HG03045 (cell line): Measurements from ENCODE around the gene CBFA2T3.

Experiments
- ATAC-seq: cut with Tn5 transposase; IDR thresholded peaks from one replicate; pipeline ENCODE4 v1.9.1; 2021; ENCODE audit warnings: mild to moderate bottlenecking, moderate library complexity; ENCODE audit not compliant: unreplicated experiment

CBFA2T3 gene

DNA sequence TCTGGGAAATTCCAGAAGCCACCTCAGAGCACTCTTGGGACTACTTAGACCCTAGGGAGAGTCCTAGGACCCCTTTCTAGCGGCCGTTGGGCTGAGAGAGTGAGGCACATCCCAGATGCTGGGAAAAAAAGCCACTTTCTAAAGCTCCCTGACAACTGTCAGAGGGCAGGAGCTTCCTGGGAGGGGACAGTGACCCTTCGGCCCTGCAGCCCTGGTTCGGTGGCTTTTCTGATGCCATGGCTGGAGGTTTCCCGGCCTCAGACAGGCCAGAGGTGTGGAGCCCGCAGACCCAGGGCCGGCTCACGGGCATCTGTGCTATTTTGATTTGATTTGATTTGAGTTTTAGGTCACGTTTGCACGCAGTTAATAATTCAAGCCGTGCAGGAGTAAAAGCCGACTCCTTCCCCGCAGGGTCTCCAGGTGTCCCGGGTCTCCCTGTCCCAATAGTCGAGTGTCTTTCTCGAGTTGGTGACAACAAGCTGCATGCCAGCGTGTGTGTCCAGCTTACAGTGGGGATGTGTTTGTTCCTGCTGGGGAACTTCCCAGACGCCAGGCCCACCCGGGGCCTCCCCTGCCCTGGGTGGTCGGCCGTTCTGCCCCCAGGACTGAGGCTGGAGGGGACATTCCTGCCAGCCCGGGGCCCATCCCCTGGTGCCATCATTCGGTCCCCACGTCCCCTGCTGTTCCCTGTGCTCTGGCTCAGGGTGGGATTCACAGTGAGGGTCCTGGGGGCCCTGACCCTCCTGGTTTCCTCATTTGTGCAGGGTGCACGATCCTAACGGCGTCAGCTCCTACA lies 1.0 kb upstream of the CBFA2T3 start:
- ATAC-seq = no peak

DNA sequence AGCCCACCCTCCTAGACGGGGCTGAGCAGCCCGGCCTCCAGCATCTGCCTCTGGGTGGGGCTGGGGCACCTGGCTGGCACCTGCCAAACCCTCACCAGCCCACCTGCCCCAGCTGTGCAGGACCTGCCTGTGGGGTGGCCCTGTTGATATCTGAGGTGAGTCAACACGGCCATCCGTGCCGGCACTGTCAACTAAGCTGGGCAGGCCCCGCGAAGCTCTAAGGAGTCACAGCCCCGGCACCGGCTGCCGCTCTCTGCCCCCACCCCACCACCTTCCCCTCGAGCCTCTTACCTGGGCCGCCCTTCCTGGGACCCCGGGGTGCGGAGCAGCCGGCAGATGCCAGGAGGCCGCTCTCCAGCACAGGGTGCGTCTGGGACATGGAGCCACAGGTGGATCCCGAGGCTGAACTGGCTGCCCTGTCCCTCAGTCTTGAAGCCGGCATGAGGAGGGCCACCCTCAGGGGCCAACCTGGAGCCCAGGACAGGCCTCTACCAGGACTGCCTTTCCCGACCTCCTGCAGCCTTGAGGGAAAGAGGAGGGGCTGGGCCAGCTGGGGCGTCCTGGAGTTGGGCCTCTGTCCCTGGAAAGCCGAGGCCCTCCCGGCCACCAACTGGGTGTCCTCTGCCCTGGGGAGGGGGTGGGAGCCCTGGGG lies 515 bp downstream of the CBFA2T3 start:
- no peak for ATAC-seq

DNA sequence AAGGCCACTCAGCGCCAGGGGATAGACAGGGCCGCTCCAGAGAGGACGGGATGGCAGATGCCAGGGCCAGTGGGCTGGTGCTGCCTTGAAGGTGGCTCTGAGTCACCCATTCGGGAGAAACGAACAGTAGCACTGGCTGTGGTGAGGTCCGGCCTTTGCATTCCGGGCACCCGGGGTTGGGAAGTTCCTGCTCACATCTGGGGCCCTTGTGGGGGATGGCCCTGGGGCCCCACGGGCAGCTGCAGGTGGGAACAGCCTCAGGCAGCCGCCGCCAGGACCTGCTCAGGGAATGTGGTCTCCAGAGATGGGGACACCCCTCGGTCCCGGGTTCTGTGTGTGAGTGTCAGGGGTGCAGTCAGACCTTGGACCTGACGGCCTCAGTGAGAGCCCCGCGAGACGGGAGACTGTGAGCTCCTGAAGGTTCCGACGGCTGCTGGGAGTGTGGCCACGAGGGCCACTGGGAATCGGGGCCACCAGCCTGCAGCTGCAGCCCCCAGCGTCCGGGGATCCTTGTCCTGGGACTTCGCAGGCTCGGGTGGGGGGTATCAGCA lies 1.4 kb downstream of the CBFA2T3 start:
- ATAC-seq = no peak

DNA sequence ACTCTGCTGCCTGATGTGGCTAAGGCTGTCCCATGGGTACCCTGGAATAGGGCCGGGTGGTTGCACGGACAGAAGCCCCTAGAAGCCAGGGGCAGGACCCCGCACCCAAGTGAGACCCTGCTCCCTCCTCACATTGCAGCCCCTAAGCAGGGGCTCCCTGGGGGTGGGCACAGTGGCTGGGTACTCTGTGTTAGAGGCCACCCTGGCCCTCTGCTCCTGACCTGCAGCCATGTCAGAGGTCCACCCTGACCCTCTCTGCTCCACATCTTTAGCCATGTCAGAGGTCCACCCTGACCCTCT lies 2.1 kb downstream of the CBFA2T3 start:
- ATAC-seq = no peak

DNA sequence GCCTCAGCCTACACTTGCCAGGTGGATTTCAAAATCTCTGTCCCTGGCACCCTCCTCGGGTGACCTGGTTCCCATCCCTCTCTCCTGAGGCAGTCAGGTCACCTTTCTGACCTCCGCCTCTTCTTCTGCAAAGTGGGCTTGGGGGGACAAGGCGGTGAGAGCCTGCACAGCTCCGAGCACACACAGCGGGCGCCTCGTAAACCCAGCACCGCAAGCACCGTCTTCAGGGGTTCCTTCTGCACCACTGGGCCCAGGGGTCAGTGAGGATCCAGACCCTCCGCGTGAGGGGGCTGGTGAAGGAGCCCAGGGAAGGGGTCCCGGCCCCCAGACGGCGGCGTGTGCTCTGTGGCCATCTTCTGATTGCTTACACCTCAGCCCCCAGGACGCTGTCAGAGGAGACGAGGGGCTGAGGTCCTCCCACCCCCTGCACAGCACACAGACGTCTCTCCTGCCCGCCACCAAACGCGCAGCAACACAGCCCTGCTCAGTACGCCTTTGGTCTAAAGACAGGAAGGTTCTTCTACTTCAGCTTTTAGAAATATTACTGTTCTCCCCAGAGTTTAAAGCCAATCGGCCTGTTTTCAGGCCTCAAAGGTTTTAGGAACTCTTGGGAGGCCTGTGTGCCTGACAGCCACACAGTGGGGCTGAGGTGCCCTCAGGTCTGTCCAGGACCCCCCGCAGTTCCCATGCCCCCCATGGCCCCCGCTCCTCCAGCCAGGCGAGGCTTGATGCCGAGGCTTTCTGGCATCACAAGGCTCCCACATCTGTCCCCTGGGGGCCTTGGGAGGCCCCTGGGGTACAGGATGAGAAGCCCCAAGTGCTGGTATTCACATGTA lies 2.7 kb downstream of the CBFA2T3 start:
- no peak for ATAC-seq

DNA sequence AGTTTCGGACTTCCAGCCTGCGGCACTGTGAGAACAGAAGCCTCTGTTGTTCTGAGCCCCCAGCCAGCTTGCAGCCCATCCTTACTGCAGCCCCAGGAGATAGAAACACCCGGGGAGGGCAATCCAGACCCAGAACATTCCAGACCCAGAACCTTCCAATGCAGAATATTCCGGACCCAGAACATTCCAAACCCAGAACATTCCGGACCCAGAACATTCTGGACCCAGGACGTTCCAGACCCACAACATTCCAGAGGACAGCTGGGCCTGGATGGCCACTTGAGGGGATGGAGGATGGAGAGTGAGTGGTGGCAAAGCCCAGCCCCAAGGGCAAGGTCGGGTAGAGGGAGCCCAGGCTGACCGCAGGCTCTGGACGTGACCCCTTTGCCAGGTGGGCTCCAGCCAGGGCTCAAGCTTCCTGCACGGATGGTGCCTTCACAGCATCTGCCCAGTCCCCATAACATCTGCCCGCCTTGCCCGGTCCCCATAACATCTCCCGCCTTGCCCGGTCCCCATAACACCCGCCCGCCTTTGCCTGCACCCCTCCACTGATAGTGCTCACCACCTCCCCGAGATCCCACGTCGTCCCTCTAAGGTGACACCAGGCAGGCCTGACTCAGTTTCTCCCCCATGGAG lies 3.5 kb downstream of the CBFA2T3 start:
- ATAC-seq = no peak

DNA sequence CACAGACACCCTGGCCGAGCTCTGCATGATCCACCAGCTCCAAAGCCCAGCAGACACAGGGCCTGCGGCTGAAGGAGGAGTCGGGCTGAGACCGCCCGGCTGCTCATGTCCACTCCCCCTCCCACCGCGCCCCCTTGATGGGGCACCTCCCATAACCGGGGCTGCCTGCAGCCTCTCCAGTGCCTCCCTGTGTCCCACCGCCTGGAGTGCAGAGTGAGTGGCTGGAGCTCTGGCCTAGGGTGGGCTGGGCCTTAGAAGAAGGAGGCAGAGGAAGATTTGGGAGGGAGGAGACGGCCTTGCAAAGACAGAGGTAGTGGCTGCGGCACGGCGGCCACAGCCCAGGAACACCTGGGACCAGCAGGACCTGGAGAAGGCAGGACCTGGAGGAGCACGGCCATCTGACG lies 4.0 kb downstream of the CBFA2T3 start:
- no peak for ATAC-seq

DNA sequence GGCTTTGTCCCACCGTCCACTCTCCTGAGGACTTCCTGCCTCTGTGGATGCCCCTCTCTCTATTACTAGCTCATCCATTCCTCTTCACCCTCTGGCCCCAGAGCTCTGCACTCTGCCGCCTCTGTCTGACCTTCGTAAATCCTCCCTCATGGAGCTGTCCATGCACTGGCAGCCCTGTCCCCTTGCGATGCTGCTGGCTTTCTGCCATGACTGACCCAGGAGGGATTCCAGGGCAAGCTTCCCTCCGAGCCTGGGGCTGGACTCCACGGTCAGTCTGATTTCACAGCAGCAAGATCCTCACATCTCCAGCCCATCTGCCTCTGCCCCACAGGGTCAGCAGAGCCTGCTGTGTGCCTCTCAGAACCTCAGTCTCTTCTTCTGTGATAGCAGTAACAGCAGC lies 4.7 kb downstream of the CBFA2T3 start:
- ATAC-seq = no peak

DNA sequence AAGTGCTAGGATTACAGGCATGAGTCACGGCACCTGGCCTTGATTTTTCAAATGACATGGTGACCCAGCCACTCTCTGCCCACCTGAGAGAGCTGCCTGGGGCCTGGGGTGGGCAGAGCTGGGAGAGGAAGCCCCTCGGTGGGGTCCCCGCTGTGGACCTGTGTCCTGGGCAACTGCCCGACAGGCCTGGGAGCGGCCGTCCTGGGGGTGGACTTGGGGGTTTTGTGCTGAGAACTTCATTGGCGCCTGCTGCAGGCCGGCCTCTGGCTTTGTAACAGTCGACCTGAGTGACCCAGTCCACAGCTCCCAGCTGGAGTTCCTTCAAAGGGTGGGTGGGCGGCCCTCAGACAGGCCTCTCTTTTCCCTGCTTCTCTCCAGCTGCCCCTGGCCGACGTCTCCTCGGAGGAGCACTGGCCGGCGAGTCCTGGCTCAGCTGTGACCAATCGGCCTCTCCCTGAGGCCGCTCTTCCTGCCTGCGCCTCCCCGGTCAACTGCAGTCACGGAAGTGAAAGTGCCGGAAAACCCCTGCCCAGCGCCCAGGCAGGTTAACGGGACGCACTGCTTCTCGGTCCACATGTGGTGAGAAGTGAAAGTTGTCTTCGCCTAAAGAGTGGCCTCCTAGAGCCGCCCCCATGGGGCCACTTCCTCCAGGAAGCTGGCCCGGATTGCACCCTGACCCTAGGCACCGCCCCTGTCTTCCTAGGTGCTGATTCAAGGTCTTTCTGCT lies 5.5 kb downstream of the CBFA2T3 start:
- ATAC-seq = peak; percentile 17

DNA sequence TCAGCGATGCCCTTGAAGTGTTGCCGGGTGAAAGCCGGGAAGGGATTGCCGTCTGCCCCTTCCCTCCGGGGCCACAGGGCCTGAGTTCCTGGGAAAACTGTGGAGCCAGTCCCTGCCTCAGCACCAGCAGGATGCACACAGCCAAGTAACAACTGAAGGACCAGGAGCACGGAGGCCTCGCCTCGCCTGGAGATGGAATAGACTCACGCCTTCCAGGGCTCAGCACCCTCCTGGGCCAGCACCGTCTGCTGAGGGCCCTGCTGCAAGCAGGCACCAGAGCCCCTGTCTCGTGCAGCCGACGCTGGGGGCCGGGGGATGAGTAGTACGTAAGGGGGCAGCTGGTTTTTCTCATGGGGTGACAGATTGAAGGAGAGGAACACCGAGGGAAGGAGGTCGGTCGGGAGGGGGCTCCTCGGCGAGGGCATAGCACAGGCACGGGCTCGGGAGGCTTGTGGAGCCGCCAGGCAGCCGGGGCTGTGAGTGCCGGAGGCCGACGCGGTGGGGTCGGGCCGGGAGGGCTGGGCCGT lies 6.4 kb downstream of the CBFA2T3 start:
- no peak for ATAC-seq

DNA sequence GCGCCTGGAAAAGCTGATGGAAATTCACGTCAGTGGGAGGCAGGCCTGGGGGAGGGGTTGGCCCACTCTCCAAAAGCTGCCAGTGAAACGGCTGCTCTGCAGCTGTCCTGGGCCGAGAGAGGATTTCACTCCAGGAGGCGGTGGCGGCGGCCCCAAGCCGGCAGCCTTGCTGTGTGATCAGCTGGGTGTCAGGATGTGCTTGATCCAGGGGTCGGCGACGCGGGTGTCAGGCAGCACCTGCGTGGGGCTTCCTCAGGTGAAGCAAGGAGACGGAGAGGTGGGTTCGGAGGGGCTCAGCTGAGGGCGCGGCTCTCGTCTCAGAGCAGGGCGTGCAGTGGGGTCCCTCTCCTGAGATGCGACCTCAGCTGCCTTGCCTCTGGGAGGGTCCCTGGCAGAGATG lies 7.0 kb downstream of the CBFA2T3 start:
- ATAC-seq = no peak

DNA sequence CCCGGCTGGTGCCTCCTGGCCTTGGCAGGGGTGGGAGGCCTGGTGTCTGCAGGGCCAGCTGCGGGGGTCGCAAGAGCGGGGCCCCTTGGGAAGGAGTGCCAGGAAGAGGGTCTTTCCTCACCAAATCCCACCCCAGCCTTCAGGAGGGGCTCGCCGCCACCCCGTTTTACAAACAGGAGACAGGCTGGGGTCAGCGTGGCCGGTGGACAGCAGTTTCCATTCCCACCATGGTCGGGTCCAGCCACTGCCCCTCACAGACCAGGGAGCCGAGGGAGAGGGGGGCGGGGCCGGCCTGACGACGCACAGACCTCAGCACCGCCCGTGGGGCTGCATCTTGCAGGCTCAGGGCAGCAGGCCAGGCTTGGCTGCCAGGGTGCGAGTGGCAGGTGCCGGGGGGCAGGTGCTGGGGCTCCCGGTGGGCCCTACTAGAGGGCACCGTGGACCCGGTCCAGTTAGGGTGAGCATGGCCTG lies 7.6 kb downstream of the CBFA2T3 start:
- no peak for ATAC-seq

DNA sequence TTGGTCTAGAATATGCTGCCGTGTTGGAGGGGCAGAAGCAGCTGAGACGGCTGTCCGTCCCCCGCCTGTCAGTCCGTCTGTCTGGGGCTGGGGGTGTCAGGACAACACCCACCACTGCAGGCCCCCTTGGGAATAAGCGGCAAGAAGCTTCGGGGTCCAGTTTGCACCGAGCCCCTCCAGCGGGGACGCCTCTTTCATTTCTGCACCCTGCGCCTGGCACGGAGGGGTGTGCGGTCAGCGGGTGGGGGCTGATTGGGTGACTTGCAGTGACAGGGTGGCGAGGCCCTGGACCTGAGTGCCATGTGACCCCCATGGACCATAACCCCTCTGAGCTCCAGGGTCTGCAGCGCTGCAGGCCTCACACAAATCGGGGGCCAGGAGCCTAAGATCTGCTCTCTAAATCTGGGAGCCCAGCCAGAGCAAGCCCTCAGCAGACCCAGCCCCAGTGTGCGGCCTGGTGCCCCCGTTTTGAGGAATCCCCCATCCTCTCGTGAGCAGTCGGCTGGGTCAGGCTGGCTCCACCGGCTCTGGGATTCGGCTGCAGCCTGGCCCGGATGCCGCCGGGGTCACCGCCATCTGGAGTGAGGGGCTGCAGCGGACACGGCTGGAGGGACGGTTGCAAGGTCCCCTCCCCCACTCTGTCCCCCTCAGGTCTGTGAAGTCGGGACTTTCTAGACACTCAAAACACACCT lies 8.3 kb downstream of the CBFA2T3 start:
- no peak for ATAC-seq

DNA sequence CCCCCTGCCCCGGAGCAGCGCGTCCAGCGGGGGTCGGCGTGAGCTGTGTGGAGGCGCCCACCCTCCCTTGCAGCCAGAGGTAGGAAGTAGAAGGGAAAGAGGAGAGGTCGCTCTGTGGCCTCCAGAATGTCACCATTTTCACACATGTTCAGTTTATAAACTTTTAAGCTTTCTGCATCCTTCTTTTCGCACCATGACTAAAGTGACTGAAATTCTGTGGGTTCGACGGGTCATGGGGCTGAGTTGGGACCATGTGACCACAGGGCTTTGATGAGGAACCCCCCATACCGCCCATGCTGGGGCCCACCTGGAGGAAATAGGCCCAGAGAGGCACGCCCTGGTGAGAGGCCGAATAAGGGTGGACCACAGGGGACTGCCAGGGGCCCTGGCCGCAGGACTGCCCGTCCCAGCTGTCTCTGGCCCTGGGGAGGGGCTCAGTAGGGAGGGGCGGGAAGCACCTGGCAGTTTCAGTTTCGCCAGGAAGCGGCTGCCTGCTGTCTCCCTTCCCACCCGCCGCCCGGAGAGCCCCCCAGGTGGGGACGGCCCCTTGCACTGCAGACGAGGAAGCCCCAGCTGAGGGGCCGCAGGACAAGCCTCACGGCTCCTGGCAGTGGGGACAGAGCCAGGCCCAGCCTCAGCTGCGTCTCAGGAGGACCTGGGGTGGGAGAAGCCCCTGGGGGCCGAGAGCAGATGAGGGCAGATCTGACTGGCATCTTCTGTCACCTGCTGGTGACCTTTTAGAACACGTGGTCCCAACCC lies 9.0 kb downstream of the CBFA2T3 start:
- peak; percentile 55 for ATAC-seq

DNA sequence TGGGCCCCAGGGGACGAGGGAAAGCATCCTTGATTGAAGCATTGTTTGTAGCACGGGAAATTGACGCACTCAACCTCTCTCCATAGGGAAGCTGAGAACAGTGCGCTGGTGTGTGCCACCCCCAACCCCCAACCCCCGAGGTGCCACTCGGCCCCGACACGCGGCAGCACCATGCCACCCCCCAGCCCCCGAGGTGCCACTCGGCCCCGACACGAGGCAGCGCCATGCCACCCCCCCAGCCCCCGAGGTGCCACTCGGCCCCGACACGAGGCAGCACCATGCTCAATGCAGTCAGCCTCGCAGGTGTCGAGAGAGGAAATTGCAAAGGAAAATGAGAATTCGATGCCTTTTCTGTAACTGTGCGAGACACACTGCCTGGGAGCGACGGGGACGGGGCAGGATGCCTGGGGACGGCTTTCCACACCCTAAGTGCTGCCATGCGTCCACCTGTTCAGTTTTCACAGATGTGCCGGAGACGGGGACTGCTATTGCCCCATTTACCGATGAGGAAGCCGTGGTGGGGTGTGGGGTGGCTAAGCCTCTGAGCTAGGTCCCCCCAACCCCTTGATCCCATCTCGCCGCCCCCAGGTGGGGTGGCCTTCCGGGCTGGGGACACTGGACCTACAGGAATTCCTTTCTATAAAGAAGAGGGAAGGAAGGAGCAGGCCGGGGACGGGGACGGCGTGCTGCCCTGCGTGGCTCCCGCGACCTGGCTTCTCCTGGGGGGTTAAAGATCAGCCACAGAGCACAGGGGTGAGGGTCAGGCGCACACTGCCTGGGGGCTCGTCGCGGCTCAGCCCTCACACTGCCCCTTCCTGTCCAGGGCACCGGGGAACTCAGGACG lies 9.8 kb downstream of the CBFA2T3 start:
- ATAC-seq = no peak

DNA sequence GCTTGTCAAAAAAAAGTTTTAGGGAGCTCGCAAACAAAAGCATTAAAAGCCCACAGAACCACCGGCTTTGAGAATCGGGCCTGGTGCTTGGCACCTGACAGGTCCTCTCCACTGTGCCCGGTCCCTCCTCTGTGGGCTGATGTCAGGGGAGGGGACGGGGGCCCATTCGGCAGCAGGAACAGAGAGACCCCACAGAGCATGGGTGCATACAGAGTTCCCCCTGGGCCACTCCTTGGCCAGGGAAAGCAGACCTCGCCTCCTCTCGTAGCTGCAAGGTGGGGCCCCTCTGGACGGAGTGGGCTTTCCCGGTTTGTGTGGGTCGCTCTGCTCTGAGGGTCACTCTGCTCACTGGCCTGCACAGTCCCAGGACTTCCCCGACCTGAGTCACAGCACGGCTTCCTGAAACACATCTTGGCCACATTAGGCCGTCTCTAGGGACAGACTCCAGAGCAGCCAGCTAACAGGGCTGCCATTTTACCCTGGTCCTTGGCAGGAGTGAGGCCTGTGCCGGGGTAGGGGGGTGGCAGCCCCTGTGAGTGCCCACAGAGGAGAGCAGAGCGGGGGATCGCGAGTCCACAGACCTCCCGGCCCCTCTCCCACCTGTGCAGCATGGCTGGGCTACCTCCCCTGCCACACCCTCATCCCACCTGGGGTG lies 11.1 kb downstream of the CBFA2T3 start:
- ATAC-seq = no peak

DNA sequence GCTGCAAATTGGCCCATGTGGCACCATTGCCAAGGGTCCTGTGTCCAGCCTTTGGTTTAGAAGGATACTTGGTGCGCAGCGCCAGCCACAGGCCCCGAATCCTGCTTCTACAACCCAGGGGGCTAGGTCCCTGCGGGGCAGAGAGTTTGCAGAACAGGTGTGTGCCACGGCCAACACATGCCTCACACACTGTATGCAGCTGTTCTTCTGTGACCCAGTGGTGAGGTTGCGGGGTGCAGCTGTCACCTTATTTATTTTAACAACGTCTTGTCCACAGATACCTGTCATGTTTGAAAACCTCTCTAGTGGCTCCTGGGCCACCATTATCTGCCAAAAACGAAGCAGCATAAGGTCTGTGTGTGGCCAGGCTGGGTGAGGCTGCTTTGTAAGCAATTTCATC lies 11.6 kb downstream of the CBFA2T3 start:
- ATAC-seq = no peak
